Measurements from ENCODE around the gene RNF151.

RNF151 gene

DNA sequence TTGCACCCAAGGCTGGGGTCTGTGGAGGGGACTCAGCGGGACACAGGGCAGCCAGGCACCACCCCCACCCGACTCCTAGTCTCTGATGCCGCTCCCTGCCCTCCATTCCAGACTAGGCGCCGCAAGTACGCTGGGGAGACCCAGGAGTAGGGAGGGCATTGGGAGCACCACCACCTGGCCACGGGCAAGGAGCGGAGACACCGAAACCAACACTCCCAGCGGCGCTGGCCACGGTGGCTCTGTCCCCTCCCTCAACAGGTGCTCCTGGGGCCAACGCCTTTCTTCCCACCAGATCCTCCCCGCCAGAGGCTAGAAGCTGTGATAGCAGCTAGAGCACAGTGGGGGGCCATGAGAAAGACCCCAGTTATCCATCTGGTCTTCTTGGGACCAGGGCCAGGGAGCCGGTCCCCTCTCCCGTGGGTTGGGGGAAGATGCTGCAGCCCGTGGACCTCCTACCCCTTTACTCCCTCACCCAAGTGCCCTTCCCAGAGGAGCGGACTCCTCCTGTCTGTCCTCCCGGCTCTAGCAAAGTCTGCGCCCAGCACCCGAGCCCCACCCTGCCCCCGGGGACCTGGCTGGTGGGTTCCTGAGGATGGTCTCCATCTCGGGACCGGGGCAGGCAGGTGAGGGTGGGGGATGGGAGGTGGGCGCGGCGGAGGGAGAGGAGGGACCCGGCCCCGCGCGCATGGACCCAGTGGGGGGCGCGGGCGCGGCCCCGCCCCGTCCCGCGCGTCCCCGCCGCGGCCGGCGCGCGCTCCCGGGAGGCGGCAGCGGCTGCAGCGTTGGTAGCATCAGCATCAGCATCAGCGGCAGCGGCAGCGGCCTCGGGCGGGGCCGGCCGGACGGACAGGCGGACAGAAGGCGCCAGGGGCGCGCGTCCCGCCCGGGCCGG lies 22.8 kb downstream of the RNF151 start, which contains the start of gene SYNGR3:
Gene SYNGR3 (plus strand): TSS at position 762 of the 892 bp plus-strand sequence. CDS start 133 bp downstream, outside the sequence.
- no peak for TF ChIP-seq EZH2phosphoT487 (IDR thresholded peaks at IDR 0.05; ENCODE audit: low read depth)
- no peak within 1 kb of the TSS for H2AFZ ChIP-seq (ENCODE audit: low read depth, low read length)
- H3K36me3 ChIP-seq (replicated peaks; ENCODE audit: low read depth, low read length), result peaks cover 14% of the 10 kb centered on the region
- H3K4me3 ChIP-seq (ENCODE audit: low read length), result peak within 1 kb of the TSS; percentile 77
- H3K4me1 ChIP-seq (ENCODE audit: low read length), result peaks cover 15% of the 10 kb centered on the region
- H4K20me1 ChIP-seq (ENCODE audit: insufficient read depth, low read length), result no peaks in the 10 kb centered on the region
- H3K27ac ChIP-seq (ENCODE audit: low read length), result no peak within 1 kb of the TSS
- H3K27me3 ChIP-seq (ENCODE audit: low read depth, low read length), result no peaks in the 10 kb centered on the region
- H3K79me2 ChIP-seq (ENCODE audit: low read length), result peaks cover 12% of the 10 kb centered on the region
- peak within 1 kb of the TSS; percentile 66 for H3K4me2 ChIP-seq (ENCODE audit: low read length)
- no peaks in the 10 kb centered on the region for H3K9me3 ChIP-seq (ENCODE audit: insufficient read depth, low read length)
- H3K9ac ChIP-seq (ENCODE audit: low read length), result peak within 1 kb of the TSS; percentile 9; the same call in 1 of the 2 replicates

DNA sequence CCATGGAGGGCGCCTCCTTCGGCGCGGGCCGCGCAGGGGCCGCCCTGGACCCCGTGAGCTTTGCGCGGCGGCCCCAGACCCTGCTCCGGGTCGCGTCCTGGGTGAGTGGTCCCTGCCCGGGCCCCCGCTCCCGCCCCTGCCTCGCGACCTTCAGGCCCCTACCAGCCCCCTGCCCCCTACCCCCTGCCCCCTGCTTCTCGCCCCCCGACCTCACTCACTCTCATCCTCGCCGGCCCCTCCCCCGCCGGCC lies 23.4 kb downstream of the RNF151 start:
- no peaks in the 10 kb centered on the region for H3K9me3 ChIP-seq (ENCODE audit: insufficient read depth, low read length)
- H3K27me3 ChIP-seq (ENCODE audit: low read depth, low read length), result no peaks in the 10 kb centered on the region
- H3K4me2 ChIP-seq (ENCODE audit: low read length), result peak overlapping the region; percentile 66
- H4K20me1 ChIP-seq (ENCODE audit: insufficient read depth, low read length), result no peaks in the 10 kb centered on the region
- peaks cover 9% of the 10 kb centered on the region for H3K79me2 ChIP-seq (ENCODE audit: low read length)
- peaks cover 13% of the 10 kb centered on the region for H3K4me1 ChIP-seq (ENCODE audit: low read length)
- no peak overlapping the region for H2AFZ ChIP-seq (ENCODE audit: low read depth, low read length)
- peak overlapping the region; percentile 77 for H3K4me3 ChIP-seq (ENCODE audit: low read length)
- TF ChIP-seq EZH2phosphoT487 (IDR thresholded peaks at IDR 0.05; ENCODE audit: low read depth), result no peak
- TF ChIP-seq, protein P1, sequence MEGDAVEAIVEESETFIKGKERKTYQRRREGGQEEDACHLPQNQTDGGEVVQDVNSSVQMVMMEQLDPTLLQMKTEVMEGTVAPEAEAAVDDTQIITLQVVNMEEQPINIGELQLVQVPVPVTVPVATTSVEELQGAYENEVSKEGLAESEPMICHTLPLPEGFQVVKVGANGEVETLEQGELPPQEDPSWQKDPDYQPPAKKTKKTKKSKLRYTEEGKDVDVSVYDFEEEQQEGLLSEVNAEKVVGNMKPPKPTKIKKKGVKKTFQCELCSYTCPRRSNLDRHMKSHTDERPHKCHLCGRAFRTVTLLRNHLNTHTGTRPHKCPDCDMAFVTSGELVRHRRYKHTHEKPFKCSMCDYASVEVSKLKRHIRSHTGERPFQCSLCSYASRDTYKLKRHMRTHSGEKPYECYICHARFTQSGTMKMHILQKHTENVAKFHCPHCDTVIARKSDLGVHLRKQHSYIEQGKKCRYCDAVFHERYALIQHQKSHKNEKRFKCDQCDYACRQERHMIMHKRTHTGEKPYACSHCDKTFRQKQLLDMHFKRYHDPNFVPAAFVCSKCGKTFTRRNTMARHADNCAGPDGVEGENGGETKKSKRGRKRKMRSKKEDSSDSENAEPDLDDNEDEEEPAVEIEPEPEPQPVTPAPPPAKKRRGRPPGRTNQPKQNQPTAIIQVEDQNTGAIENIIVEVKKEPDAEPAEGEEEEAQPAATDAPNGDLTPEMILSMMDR (IDR thresholded peaks at IDR 0.05; ENCODE audit: low read depth, low read length), result no peak
- H3K27ac ChIP-seq (ENCODE audit: low read length), result no peak overlapping the region
- no peak overlapping the region; the same call in 1 of the 2 replicates for H3K9ac ChIP-seq (ENCODE audit: low read length)
- H3K36me3 ChIP-seq (replicated peaks; ENCODE audit: low read depth, low read length), result peaks cover 14% of the 10 kb centered on the region

DNA sequence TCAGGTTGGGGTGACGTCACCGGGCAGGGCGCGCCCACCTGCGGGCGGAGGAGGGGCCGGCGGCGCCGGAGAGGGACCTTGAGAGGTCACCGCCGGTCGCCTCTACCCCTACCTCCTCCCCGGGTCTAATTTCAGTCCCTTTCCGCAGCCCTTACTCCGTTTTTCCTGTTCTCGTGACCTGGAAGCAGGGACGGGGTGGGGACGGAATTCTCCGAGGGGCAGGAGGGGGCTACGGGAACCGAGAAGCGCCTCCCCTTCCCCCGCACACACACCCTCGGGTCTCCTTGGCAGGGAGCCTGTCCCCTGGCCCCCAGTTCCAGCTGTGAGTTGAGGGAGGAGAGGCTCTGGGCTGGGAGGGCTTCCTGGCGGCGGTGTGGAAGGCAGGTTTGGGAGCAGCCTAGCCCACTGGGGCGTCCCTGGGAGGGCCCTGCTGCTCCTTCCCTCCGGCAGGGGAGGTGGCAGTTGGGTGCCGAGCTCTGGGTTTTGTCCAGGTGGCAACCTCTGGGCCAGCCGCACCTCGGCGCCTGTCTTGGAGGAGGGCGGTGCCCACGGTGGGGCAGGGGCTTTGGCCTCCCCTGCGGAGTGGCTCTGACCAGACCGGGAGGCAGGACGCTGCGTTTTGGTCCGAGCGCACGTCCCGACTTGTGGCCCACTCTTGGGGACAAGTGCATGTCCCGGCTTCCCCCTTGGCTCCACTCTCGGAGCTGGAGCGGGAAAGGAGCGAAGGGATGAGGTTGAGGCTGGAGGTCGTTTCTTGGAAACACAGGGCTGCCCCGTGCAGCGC lies 23.9 kb downstream of the RNF151 start:
- Histone ChIP-seq H3K9ac (ENCODE audit: low read length) (peak overlapping the region; percentile 9; the same call in 1 of the 2 replicates), H2AFZ (ENCODE audit: low read depth, low read length) (no peak overlapping the region), H4K20me1 (ENCODE audit: insufficient read depth, low read length) (no peaks in the 10 kb centered on the region), H3K79me2 (ENCODE audit: low read length) (peaks cover 4% of the 10 kb centered on the region), H3K9me3 (ENCODE audit: insufficient read depth, low read length) (no peaks in the 10 kb centered on the region), H3K27me3 (ENCODE audit: low read depth, low read length) (no peaks in the 10 kb centered on the region), H3K4me3 (ENCODE audit: low read length) (peak overlapping the region; percentile 77), H3K27ac (ENCODE audit: low read length) (no peak overlapping the region), H3K4me1 (ENCODE audit: low read length) (peaks cover 8% of the 10 kb centered on the region), H3K36me3 (replicated peaks; ENCODE audit: low read depth, low read length) (peaks cover 14% of the 10 kb centered on the region), H3K4me2 (ENCODE audit: low read length) (peak overlapping the region; percentile 66)
- TF ChIP-seq EZH2phosphoT487 (IDR thresholded peaks at IDR 0.05; ENCODE audit: low read depth), result no peak
- TF ChIP-seq, protein P1 (IDR thresholded peaks at IDR 0.05; ENCODE audit: low read depth, low read length), result no peak

DNA sequence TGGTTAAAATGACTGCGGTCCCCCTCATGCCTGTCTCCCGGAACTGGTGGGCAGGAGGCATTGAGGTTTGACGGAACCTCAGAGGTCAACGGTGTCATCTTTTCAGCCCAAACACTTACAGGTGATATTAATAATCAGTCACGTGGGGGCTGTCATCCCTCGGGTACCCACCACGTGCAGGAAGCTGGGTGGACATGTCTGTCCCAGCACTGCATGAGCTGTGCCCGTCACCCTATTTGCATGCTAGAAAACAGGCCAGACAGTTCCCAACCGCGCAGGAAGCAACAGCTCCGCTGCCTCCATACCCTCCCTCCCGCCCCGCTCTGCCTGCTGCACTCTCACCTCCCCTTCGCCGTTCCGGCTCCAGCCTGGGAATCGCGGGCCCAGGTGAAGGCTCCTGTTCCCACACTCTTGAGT lies 24.5 kb downstream of the RNF151 start:
- Histone ChIP-seq H3K36me3 (replicated peaks; ENCODE audit: low read depth, low read length) (peaks cover 8% of the 10 kb centered on the region), H3K27ac (ENCODE audit: low read length) (no peak overlapping the region), H3K27me3 (ENCODE audit: low read depth, low read length) (no peaks in the 10 kb centered on the region), H3K9me3 (ENCODE audit: insufficient read depth, low read length) (no peaks in the 10 kb centered on the region), H3K4me3 (ENCODE audit: low read length) (no peak overlapping the region), H3K9ac (ENCODE audit: low read length) (no peak overlapping the region), H3K4me2 (ENCODE audit: low read length) (peak overlapping the region; percentile 66; the same call in 1 of the 2 replicates), H2AFZ (ENCODE audit: low read depth, low read length) (no peak overlapping the region), H4K20me1 (ENCODE audit: insufficient read depth, low read length) (no peaks in the 10 kb centered on the region), H3K4me1 (ENCODE audit: low read length) (0 out of 2 replicates have a peak, but pooled peaks cover 4% of the 10 kb centered on the region), H3K79me2 (ENCODE audit: low read length) (no peaks in the 10 kb centered on the region)
- TF ChIP-seq, protein P1 (IDR thresholded peaks at IDR 0.05; ENCODE audit: low read depth, low read length), result no peak
- no peak for TF ChIP-seq EZH2phosphoT487 (IDR thresholded peaks at IDR 0.05; ENCODE audit: low read depth)

All from OCI-LY3 (cell line).